Progenitor cell of endocrine pancreas (in vitro differentiated cells): ENCODE data around the gene TSGA10. TPM values are rescaled to one million over a fixed set of nuclear protein-coding genes. Genes with fewer than 3 reads are reported as not detected.
"Not testable (repeated sequence)": the region's sequence is repeated elsewhere in the genome, so short reads cannot be mapped to it uniquely, and the experiment has no call there.

Experiments
- DNase-seq: peaks from one replicate; pipeline ENCODE4 v3.0.0; 2021; ENCODE audit warnings: low spot score; ENCODE audit not compliant: unreplicated experiment
- H3K27ac Mint-ChIP-seq: 2 replicates; pipeline ENCODE4 v1.8.0; 2021; ENCODE audit warnings: mild to moderate bottlenecking, moderate library complexity, mixed read lengths
- H3K27me3 Mint-ChIP-seq: 2 replicates; pipeline ENCODE4 v1.8.0; 2021; ENCODE audit warnings: mixed read lengths
- H3K36me3 Mint-ChIP-seq: 2 replicates; pipeline ENCODE4 v1.8.0; 2022; ENCODE audit warnings: mixed read lengths; ENCODE audit not compliant: insufficient read depth
- H3K4me1 Mint-ChIP-seq: 2 replicates; pipeline ENCODE4 v1.8.0; 2021; ENCODE audit warnings: low read depth, mixed read lengths
- H3K4me3 Mint-ChIP-seq: 2 replicates; pipeline ENCODE4 v1.8.0; 2021; ENCODE audit warnings: low read depth, mild to moderate bottlenecking, moderate library complexity, mixed read lengths
- H3K9me3 Mint-ChIP-seq: 2 replicates; pipeline ENCODE4 v1.8.0; 2021; ENCODE audit warnings: low read depth, mixed read lengths
- total RNA-seq: library from RNA; stranded (reverse); gene quantifications from 2 replicates; pipeline ENCODE4 v1.2.1, GENCODE V29; 2021
- TF ChIP-seq, protein P1 (sequence below): fragments of 200-600 bp; sonication (generic); IDR thresholded peaks from one replicate; pipeline ENCODE4 v1.5.0; 2021; ENCODE audit warnings: antibody characterized with exemption, mild to moderate bottlenecking; ENCODE audit not compliant: unreplicated experiment

Gene TSGA10
- total RNA-seq, 1 donor from 2014 or later, result 13.8 TPM

DNA sequence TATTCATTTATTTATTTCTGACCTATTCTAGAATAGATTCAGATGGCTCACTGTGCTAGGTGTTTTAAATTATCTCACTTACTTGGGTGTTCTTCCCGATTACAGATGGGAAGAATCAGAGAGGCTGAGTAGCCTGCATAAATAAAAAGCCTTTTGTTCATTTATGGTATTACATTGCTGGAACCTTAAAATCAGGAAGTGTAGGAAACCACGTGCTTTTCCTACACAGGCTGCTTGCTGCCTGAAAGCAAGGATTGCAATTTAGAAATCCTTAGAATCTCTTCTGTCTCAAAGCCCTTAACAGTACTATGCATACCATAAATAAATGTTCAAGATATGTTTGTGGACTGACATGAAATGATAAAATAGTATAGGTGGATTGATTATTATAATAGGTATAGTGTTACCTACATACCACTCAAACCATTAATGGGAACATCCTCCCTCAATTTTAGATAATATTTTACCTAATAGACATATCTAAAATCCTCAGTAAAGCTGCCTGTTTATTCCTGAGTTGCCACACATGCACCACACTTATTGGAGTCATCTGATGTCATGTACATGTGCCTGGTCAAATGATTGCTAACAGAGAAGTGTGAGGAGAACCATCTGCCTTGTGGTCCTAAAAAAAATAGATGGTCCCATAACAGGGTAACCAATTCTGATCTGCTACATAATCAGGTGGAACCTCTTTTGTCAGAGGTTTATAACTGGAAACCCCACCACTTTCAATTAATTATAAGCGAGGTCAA lies 86.7 kb downstream of the TSGA10 start:
- H3K27ac Mint-ChIP-seq, result no peak overlapping the region
- H3K36me3 Mint-ChIP-seq, result no peaks in the 10 kb centered on the region
- no peak overlapping the region for H3K4me3 Mint-ChIP-seq
- H3K27me3 Mint-ChIP-seq, result no peaks in the 10 kb centered on the region
- H3K4me1 Mint-ChIP-seq, result no peaks in the 10 kb centered on the region
- no peaks in the 10 kb centered on the region for H3K9me3 Mint-ChIP-seq
- no peak for DNase-seq
- TF ChIP-seq, protein P1, sequence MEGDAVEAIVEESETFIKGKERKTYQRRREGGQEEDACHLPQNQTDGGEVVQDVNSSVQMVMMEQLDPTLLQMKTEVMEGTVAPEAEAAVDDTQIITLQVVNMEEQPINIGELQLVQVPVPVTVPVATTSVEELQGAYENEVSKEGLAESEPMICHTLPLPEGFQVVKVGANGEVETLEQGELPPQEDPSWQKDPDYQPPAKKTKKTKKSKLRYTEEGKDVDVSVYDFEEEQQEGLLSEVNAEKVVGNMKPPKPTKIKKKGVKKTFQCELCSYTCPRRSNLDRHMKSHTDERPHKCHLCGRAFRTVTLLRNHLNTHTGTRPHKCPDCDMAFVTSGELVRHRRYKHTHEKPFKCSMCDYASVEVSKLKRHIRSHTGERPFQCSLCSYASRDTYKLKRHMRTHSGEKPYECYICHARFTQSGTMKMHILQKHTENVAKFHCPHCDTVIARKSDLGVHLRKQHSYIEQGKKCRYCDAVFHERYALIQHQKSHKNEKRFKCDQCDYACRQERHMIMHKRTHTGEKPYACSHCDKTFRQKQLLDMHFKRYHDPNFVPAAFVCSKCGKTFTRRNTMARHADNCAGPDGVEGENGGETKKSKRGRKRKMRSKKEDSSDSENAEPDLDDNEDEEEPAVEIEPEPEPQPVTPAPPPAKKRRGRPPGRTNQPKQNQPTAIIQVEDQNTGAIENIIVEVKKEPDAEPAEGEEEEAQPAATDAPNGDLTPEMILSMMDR, result no peak

DNA sequence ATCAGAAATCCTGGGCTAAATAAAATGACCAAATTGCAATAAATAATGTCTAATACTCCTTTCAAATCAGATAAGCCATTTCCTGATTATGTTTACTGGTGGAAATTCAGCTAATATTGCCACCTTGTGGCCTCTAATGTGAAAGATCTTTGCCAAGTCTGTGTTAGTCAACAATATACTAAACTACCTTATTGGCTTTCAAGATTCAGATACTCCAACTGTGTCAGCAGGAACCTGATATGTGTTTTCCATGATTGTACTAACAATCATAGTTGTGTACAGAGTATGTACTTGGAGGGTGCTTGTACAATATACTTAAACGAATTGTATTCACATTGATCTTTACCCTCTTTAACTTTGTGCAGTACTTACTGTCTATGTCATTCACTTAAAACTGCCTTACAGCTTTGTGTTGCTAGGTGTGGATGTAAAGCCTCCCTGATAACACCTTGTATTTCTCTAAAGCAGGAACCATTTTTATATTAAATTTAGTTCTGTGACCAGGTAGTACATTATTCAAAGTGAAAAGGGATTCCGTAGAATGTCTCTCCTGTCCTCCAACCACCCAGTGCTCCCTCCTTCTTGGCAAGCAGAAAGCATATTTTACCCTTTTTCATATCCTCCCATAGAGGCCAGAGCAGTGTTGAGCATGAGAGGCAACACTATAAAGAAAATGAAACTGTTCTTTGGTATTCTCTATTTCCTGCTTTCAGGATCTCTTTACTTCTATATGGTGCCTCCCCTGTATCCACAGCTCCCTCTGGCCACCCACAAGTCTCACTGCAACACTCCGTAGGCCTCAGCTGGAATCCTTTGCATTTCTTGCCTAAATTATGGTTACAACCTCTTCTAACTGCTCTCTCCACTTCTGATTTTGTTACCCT lies 88.4 kb downstream of the TSGA10 start:
- H3K4me3 Mint-ChIP-seq, result no peak overlapping the region
- no peaks in the 10 kb centered on the region for H3K9me3 Mint-ChIP-seq
- H3K27me3 Mint-ChIP-seq, result no peaks in the 10 kb centered on the region
- TF ChIP-seq, protein P1, result peak; percentile 65
- H3K36me3 Mint-ChIP-seq, result no peaks in the 10 kb centered on the region
- no peaks in the 10 kb centered on the region for H3K4me1 Mint-ChIP-seq
- no peak overlapping the region for H3K27ac Mint-ChIP-seq
- DNase-seq, result no peak

DNA sequence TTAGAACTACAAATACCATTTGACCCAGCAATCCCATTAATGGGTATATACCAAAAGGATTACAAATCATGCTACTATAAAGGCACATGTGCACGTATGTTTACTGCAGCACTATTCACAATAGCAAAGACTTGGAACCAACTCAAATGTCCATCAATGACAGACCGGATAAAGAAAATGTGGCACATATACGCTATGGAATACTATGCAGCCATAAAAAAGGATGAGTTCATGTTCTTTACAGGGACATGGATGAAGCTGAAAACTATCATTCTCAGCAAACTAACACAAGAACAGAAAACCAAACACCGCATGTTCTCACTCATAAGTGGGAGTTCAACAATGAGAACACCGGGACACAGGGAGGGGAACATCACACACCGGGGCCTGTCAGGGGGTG lies 105.6 kb downstream of the TSGA10 start:
- H3K4me1 Mint-ChIP-seq, H3K27ac Mint-ChIP-seq, H3K27me3 Mint-ChIP-seq, DNase-seq, H3K36me3 Mint-ChIP-seq, H3K4me3 Mint-ChIP-seq: not testable (repeated sequence)
- H3K9me3 Mint-ChIP-seq, result peaks cover 21% of the 10 kb centered on the region

- not testable (repeated sequence) for DNase-seq, H3K4me1 Mint-ChIP-seq, H3K27me3 Mint-ChIP-seq, H3K36me3 Mint-ChIP-seq, H3K27ac Mint-ChIP-seq, H3K4me3 Mint-ChIP-seq
- H3K9me3 Mint-ChIP-seq, result peaks cover 17% of the 10 kb centered on the region
These were observed 113.9 kb downstream of the TSGA10 start for GRCh38 chr2:99040736-99041300.

DNA sequence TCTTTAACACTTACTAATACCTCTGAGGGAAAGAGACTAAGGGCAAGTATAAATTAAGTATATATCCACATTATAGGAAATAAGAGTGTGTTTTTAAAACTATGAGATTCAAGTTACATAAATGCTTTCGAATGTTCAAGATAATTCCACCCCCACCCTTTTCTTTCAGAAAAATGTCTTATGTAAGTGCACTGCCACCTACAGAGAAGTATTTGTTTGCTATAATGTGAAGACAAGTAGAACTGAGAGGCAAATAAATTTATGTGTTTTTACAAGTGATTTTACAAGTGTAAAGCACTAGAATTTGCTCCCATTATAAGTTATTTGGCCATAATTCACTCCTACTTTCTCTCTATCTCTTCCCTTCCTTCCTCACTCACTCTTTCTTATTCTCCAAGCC lies 118.8 kb downstream of the TSGA10 start:
- H3K9me3 Mint-ChIP-seq, result peaks cover 6% of the 10 kb centered on the region
- H3K4me1 Mint-ChIP-seq, result peaks cover 2% of the 10 kb centered on the region
- H3K36me3 Mint-ChIP-seq, result no peaks in the 10 kb centered on the region
- H3K27ac Mint-ChIP-seq, result no peak overlapping the region
- no peak for DNase-seq
- no peak overlapping the region for H3K4me3 Mint-ChIP-seq
- no peaks in the 10 kb centered on the region for H3K27me3 Mint-ChIP-seq
- TF ChIP-seq, protein P1, result no peak

GRCh38 chr2:99032786-99033185 lies 122.0 kb downstream of the TSGA10 start:
- Mint-ChIP-seq H3K27ac (no peak overlapping the region), H3K4me1 (peaks cover 2% of the 10 kb centered on the region), H3K36me3 (no peaks in the 10 kb centered on the region), H3K4me3 (no peak overlapping the region), H3K9me3 (no peaks in the 10 kb centered on the region), H3K27me3 (no peaks in the 10 kb centered on the region)
- TF ChIP-seq, protein P1, result no peak
- no peak for DNase-seq
